Activated CD4-positive, CD25-positive, alpha-beta regulatory T cell treated with anti-CD3 and anti-CD28 coated beads, Interleukin-2, amount 50 U/mL, for 72 hours (primary cell): ENCODE measurements around the gene MRTFB.

Experiments used
- DNase-seq: peaks from one replicate; pipeline ENCODE4 v3.0.0; 2021

The MRTFB gene

DNA sequence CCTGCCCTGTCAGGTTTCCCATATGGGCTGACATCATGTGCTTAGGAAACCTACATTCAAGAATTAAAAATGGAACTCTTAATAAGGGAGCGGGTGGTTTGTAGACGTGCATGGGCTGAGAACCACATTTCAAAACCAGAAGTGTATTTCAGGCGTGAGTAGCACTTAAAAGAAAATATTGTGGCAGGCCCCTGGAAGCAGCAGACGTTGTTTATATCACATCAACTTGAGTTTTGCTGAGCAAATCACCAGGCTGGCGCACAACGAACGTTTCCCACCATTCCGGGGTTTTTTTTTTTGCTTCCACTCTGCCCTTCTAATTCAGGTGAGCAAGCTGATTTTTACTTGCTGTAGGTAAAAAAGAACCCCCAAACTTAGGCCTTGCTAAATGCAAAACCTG, 220.2 kb downstream of the MRTFB start:
- no peak for DNase-seq

- DNase-seq = no peak
Measured at GRCh38 chr16:14292051-14292825, 221.1 kb downstream of the MRTFB start.

- DNase-seq = no peak
Measured at GRCh38 chr16:14296663-14297062, 225.5 kb downstream of the MRTFB start.

DNA sequence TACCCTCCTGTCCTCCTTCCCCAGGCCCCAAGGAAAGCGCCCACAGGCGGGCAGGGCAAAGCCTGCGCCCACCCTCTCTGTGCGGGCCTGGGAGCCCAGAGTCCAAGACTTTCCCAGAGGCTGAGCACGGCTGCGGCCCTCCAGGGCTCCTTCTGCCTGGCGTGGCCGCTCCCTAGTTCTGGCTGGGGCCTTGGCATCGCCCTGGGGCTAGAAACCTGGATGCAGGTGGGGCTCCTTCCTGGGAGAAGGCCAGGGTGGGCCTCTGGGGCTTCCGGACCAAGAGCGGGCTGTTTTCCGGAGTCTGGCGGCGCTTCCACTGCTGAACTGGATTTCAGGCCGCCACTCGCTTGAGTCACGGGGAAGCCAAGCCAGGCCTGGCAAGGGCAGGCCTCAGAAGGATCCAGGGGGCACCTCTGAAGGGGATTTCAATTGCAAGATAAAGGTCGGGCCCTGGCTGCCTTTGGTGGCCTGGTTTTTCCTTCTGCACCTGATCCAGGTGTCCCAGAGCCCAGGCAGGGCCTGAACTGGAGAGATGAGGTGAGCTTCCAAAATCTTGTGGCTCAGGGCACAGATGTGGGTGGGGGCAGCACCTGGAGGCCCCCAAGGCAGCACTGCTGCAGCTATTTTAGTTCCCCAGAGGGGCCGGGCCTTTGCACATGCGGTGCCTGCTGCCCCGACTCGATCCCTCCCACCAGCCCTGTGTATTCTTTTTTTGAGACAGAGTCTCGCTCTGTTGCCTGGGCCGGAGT, 227.4 kb downstream of the MRTFB start:
- no peak for DNase-seq

DNA sequence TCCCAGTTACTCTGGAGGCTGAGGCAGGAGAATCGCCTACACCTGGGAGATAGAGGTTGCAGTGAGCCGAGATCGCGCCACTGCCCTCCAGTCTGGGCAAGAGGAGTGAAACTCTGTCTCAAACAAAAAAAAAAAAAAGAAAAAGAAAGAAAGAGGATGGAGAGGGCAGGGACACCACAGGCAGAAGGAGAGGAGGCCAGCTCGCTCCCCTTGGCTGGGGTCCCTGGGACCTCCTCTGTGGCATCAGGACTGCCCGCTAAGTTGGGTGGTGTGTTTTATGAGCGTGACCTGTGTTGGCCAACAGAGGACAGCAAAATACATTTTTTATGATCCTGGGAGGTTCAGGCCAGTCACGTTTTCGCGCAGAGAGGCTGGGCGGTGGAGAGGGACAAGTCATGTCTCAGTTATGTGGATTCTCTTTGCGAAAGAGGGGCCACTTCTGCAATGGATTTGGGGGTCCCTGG, 229.6 kb downstream of the MRTFB start:
- no peak for DNase-seq

DNA sequence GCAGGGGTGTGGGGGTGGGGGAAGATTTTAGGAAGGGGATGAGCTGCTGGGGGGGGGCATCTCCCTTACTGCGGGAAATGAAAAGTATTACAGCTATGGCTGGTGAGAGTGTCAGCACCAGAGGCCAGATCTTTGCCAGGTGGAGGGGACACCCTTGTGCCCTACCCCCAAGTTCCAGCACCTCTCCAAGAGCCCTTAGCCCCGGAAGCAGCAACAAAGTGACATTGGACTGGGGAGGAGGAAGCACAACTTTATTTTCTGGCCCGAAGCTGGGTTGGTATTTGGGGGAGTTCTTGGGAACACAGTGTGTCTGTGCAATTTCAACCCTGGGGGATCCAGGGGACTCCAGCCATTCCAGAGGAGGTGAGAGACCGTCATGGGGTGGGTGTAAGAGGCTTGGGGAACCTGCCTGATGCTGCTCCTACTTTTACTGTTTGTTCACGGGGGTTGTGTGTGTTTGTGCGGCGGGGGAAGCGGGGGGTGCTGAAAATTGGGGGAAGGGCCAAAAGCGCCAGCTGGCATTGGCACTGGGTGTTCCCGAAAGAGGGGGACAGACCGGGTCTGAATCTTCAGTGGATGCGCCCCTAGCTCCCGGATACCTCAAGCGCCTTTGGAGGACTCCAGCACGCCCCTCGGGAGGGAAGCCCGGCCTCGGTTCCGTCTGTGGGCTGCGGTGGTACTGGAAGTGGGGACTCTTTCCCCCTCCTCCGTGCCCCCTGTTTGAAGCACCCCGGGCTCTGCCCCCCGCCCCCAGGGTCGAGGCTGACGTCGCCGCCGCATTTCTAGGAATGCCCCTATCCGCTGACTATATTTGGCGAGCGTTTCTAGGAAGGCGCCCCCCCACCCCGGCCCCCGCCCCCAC, 230.3 kb downstream of the MRTFB start:
- no peak for DNase-seq

DNA sequence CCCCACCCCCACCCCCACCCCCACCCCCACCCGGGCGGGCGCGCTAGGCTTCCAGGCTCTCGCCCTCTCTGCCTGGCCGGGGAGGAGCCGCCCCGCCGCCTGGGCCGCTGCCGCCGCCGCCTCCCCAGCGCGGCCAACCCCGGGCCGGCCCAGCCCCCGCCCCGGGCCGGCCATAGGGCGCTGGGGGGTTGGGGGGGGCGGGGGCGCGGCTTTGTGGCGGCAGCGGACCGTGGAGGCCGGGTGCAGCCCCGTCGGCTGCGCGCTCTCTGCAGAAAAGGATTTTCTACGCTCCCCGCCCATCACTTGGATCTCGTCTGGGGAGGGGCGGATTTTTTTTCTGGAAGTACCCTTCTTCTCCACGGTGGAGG, 230.9 kb downstream of the MRTFB start:
- no peak for DNase-seq

DNA sequence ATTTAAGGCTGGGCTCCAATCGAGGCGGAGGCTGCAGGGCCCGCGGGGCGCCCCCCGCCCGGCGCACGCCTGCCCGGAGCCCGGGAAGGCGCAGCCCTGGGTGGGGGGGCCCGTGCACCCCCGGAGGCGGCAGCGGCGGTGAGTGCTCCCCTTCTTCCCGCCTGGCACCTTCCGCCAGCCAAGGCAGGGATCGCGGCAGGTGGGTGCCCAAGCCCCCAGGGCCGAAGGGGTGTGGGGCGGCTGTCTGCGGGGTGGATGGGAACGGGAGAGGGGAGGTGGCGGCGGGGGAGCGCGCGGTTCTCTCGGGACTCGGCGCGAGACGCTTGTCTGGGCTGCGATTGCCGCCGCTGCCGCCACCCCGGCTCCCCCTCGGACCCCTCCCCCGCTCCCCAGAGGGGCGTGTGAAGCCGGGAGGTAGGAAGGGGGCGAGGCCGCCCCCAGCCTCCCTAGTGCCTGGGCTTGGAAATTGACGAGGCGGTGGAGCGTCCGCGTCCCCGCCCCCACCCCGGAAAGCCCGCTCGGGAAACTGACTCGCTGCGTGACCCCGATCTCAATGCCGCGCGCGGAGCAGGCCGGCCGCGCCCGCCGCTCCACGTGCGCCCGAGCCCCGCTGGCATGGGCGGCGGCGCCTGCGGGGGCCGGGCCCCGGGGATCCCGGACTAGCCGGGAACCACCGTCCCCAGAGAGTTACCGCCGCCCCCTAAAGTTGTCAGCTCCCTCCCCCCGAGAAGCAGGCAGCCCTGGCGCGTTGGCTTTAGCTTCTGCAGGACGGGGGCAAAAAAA, 231.5 kb downstream of the MRTFB start:
- DNase-seq = no peak

DNA sequence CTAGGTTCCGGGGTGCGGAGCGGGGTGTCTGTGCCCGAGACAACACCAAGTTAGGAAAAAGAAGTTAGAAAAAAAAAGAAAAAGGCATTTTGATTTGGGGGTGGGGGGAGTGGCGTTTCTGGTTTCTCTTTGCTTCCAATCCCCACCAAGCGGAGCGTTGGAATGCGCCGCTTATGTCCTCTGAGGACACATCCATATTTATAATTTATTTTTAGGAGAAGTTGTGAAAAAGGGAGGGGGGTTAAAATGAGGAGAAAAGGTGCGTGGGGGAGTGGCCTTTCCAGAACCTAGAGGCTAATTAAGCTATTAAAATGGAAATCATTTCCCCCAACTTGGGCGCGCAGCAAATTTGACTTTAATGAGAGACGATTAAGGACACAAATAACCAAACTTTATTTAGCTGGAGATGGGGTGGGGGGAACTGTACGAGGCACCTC, 232.1 kb downstream of the MRTFB start:
- no peak for DNase-seq

DNA sequence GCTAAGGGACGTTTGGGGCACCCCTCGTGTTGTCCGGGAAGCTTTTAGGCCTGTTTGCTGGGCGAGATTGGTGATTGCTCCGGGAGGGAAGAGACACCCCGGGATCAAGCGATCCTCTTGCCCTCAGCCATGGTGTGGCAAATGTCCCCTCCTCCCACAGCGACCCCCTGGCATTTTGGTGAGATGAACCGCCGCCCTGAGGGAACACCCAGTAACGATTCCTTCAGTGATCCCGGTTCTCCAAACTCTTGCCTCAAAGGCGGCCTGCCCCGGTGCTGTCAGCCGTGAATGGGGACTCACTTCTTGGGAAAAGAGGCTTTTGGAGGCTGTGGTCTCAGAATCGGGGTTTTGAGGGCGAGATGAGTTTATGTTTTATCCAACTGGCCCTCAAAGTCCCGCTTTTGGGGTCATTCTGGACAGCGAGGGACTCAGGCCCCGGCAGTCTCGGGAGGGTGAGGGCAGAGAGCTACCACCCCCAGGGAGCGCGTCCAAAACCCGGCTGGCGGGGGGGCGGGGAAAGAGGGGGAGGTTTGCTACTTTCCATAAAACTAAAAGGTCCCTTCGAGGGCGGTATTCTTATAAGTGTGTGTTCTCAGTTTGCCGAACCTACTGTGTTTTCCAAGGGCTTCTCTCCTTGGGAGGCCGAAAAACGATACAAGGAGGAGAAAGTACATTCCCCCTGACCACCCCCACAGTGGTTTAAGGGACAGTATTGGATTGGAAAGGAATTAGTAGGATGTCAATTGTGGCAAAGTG, 232.7 kb downstream of the MRTFB start:
- no peak for DNase-seq

DNA sequence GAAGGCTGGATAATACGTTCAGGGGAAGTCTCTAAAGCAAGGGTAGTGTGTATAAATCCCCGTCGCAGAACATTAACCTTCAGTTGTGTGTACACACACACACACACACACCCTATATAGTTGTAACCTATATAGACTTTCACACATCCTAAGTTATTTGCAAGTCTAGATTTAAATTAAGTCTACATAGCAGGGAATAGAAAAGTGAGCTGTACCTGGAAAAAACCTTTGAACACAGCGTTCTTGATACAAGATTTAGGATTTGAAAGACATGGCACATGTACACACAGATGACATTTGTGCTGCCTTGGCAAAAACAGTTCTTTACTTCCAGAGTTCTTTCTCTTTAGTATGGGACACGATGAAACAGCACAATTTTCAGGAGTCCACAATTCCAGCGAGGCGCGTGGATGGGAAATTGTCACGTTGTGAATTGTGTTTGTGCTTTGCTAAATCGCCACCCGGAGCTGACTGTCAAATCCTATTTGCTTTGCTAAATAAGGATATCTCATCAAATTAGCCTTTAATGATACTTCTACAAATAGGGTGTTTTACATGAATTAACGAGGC, 233.9 kb downstream of the MRTFB start:
- no peak for DNase-seq

DNA sequence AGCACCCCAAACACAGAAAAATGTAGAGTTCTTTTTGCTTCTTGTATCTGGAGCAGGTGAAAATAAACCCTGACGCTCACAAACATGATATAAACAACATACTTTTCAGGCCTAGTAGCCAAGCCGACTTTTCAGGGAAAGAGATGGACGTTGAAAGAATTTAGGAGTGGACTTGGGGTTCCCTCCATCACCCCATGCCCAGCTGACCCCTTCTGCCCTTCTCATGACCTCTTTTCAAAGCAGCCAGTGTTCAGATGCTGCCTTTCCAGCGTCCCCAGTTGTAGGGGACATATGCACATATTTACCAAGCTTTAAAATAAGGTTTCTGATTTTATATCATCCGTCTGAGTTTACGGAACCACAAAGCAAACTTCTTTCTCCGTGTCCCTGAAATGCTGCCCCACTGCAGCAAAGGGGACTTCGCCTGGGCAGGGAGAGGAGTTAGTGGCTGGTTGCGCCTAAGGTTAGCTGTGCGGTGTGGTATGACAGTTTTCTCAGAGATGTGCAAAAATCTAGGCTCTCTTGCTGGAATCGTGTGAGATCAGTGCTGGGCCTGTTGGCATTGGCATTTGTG, 235.5 kb downstream of the MRTFB start:
- no peak for DNase-seq

DNA sequence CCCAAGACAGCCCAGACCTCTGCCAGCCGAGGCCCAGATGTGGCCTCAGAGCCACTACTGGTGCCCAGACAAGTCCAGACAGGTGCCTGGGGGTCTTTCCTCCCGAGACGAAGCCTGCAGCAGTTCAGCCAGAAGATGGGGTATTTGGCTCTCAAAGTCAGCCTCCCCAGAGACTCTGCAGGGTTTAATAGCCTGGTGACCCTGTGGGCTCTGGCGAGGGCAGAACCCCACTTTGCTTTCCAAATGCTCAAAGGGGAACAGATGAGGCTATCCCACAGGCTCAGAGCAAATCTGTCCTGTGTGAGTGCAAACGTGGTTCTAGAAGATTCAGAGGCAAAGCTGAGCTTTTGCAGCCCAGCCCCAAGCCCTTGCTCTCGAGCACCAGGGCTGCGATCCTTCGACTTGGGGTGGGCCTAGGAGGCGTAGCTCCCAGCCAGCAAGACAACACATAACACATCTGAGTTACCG, 236.0 kb downstream of the MRTFB start:
- no peak for DNase-seq

DNA sequence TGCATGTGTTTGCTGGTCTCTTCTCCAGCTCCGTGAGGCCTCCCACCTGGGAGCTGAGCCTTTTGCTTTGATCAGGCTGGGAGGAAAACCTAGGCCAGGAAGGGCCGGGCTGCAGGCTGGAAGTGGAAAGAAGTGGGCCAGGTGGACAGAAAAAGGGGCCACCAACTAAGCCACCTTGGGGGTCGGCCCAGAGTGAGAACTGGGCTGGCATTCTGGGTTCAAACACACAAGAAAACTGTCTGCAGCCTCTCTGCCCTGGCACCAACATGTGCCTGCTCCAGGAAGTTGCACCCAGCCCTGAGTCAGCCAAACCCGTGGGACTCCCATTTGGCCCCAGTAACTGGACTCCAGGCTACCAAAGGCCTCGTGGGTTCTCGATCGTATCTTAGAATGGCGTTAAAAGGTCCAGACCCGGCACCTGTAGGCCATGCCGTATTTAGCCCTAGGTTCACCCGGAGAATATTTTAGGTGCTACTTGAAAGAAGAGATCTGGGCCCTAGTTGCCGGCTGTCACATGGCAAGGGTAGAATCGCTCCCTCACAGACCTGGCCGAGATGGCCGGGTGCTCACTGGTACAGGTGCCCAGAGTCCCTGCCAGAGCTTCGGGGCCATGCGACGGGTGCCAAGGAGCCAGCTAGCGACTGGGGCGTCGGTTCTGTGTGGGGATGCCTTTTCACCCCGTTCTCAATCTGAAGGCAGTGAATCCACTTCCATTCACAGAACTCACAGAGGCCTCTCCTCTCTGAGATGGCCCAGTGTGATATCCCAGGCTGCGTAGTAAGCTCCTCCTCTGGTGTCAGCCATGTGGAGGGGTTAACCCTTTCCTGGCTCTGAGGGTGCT, 236.6 kb downstream of the MRTFB start:
- DNase-seq = no peak

DNA sequence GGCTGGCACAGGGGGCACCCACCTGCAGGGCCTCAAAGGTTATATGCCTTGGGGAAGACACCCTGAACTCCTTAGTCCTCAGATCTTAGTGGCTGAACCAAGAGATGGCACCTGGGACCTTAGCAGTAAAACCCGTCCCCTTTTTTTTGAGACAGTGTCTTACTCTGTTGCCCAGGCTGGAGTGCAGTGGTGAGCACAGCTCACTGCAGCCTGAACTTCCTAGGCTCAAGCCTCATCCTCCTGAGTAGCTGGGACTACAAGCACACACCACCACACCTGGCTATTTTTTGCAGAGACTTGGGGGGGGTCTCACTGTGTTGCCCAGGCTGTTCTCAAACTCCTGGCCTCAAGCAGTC, 237.2 kb downstream of the MRTFB start:
- no peak for DNase-seq

GRCh38 chr16:14309001-14309886, 238.1 kb downstream of the MRTFB start:
- DNase-seq = no peak

- DNase-seq = no peak
Measured at GRCh38 chr16:14309906-14310305, 238.8 kb downstream of the MRTFB start.

- no peak for DNase-seq
Measured at GRCh38 chr16:14310519-14310991, 239.4 kb downstream of the MRTFB start.

GRCh38 chr16:14314116-14314515, 243.0 kb downstream of the MRTFB start:
- DNase-seq = no peak
